ENCODE measurements around the gene HCFC1R1. TPM values are rescaled to one million over a fixed set of nuclear protein-coding genes. Genes with fewer than 3 reads are reported as not detected.
A peak's percentile ranks its signal among the peaks of the same experiment; 100 is the strongest.

The HCFC1R1 gene
- total and polyA plus RNA-seq, 2 of the 8 experiments (the other 6 are each of a cell fraction or from before 2014, with no cell fraction given) = 72.7 to 138 TPM

DNA sequence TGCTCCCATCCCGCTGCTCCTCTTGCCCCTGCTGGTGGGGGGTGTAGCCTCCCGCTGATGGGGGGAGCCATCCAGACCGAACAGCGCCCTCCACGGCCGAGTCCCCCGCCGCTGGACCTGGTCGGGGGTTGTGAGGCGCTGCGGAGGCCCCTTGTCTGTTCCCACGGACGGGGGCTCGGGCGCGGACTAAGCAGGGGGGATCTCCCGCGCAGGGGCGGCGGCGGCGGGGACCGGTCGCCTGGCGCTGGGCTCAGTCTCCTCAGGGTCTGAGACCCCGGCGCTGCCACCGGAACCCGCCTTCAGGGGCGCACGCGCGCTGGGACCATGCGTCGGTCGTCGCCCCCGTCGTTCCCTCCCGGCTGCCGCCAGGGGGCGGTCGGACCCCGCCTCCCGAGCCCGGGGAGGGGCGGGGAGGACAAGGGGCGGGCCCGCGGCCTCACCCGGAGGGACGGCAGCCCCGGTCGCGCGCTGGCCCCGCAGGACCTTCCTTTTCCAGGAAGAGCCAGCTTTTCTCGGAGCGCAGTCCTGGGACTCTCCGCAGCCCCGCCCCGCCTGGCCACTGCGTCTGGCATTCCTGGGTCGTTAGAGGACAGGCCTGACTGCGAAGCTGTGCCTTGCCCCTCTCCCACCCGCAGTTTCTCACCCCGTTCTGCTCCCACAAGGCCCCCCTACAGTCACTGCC, 35.4 kb upstream of the HCFC1R1 start:
- 0% methylated on average over 16 of the region's 67 CpGs; no CpG with 5 or more reads in 1 of the 2 experiments for whole genome bisulfite sequencing, 2 experiments (ENCODE audit: extremely low coverage in 1 of 2, insufficient coverage in 1 of 2, insufficient read length in 1 of 2, insufficient replicate concordance in 2 of 2, low coverage in 1 of 2, low lambda C conversion rate in 2 of 2, missing lambda C conversion rate in 1 of 2)
- Histone ChIP-seq H3K23ac (ENCODE audit: insufficient read length) (no peak overlapping the region), H2AFZ (ENCODE audit: low read length) (0 out of 2 replicates have a peak overlapping the region, but pooled peaks have one; percentile 52), H3K4me1 (replicated peaks in 1 of 4; ENCODE audit: control insufficient read depth in 3 of 4, insufficient read depth in 4 of 4, low read length in 3 of 4) (peaks cover 5 to 19% (median 6%) of the 10 kb centered on the region in 4 experiments; a peak in 6 of 7 replicates), H3K4me3 (ENCODE audit: extremely low read depth in 1 of 4, insufficient read depth in 2 of 4, low read depth in 3 of 4, low read length in 4 of 4) (peak overlapping the region; percentile 39 to 86 (median 67)), H4K91ac (replicated peaks; ENCODE audit: insufficient read length, low read length) (peak overlapping the region; percentile 86), H3K56ac (replicated peaks; ENCODE audit: insufficient read length, low read depth, low read length) (no peak overlapping the region), H2BK20ac (ENCODE audit: low read length) (no peak overlapping the region), H3K79me2 (ENCODE audit: control insufficient read depth in 1 of 2, insufficient read depth in 2 of 2, low read length in 2 of 2) (no peaks in the 10 kb centered on the region), H2BK15ac (ENCODE audit: low read length) (0 out of 2 replicates have a peak overlapping the region, but pooled peaks have one; percentile 95), H3K4me2 (ENCODE audit: insufficient read depth in 1 of 2, low read depth in 2 of 2, low read length in 2 of 2) (peak overlapping the region; percentile 49 to 85; a peak in 3 of 4 replicates), H2BK12ac (ENCODE audit: low read depth, low read length) (peak overlapping the region; percentile 84; the same call in 1 of the 2 replicates), H3K27me3 (replicated peaks in 1 of 4; ENCODE audit: control insufficient read depth in 3 of 4, extremely low read depth in 1 of 4, insufficient read depth in 3 of 4, low read length in 3 of 4) (no peaks in the 10 kb centered on the region; a peak in 1 of 7 replicates), H2BK120ac (replicated peaks; ENCODE audit: low read depth, low read length) (no peak overlapping the region), H3K79me1 (ENCODE audit: low read depth, low read length) (no peaks in the 10 kb centered on the region), H3K4ac (replicated peaks; ENCODE audit: insufficient read length, low read depth, low read length) (no peak overlapping the region), H4K20me1 (replicated peaks in 1 of 2; ENCODE audit: control insufficient read depth in 1 of 2, insufficient read depth in 2 of 2, low read length in 2 of 2) (peaks cover 6 to 7% of the 10 kb centered on the region in 2 experiments), H3K14ac (ENCODE audit: insufficient read length) (no peak overlapping the region), H3K23me2 (ENCODE audit: low read depth, low read length) (peaks cover 6% of the 10 kb centered on the region; the same call in 1 of the 2 replicates), H3K36me3 (ENCODE audit: control insufficient read depth in 2 of 4, insufficient read depth in 4 of 4, low read length in 3 of 4) (no peaks in the 10 kb centered on the region), H2BK5ac (ENCODE audit: low read depth, low read length) (peak overlapping the region; percentile 71; the same call in 1 of the 2 replicates), H3K27ac (ENCODE audit: low read depth, low read length) (no peak overlapping the region), H2AK5ac (ENCODE audit: low read depth, low read length) (no peak overlapping the region), H4K8ac (ENCODE audit: extremely low read depth, insufficient read depth, low read length) (peak overlapping the region; percentile 58; the same call in 1 of the 2 replicates), H4K5ac (ENCODE audit: insufficient read length, low read depth, low read length) (peak overlapping the region; percentile 89), H3K18ac (ENCODE audit: extremely low read depth, low read length) (peak overlapping the region; percentile 78), H3K9ac (replicated peaks in 1 of 4; ENCODE audit: extremely low read depth in 1 of 4, low read depth in 3 of 4, low read length in 3 of 4) (peak overlapping the region in 3 of 4 experiments; percentile 3 to 86 (median 13); a peak in 2 of 7 replicates), H3K9me3 (ENCODE audit: insufficient read depth in 2 of 2, low read depth in 1 of 2, low read length in 1 of 2) (no peaks in the 10 kb centered on the region)
- CTCF ChIA-PET (ENCODE audit: partially characterized antibody) = interaction anchor here (0.5 to 8.3 kb wide), 46 partner anchors 8 to 1089 kb away, joined by 3 to 88 read pairs (median 4); partner anchors contain the start of genes MMP25, ZNF205, ZNF213 and ZSCAN10
- FAIRE-seq = no peak
- POLR2A ChIA-PET (ENCODE audit: partially characterized antibody) = interaction anchor here (0.8 to 12.7 kb wide), 28 partner anchors 9 to 124 kb away, joined by 3 to 140 read pairs (median 5); partner anchors contain the start of genes CLDN6, CLDN9, HCFC1R1 and MMP25
- DNase-seq (ENCODE audit: low read depth in 1 of 2, low spot score in 2 of 2) = peak; percentile 64 to 96
- TF ChIP-seq SUZ12 (IDR thresholded peaks at IDR 0.05; ENCODE audit: low read length) = no peak
- no peak for TF ChIP-seq CHD2 (IDR thresholded peaks at IDR 0.05; ENCODE audit: low read length)
- TF ChIP-seq ZNF274 (IDR thresholded peaks at IDR 0.05; ENCODE audit: borderline replicate concordance, extremely low read depth, low read length) = no peak
- no peak for TF ChIP-seq RXRA (IDR thresholded peaks at IDR 0.05; ENCODE audit: insufficient read depth, low read depth, low read length)
- peak; percentile 71; the same call in 1 of the 2 replicates for TF ChIP-seq GABPA (IDR thresholded peaks at IDR 0.05; ENCODE audit: borderline replicate concordance, insufficient read depth, low read length)
- TF ChIP-seq CREB1 (IDR thresholded peaks at IDR 0.05) = peak; percentile 62; the same call in 1 of the 2 replicates
- 0 out of 2 replicates have a peak, but pooled peaks have one; percentile 71 for TF ChIP-seq GTF2F1 (IDR thresholded peaks at IDR 0.05; ENCODE audit: borderline replicate concordance, low read depth, low read length)
- no peak; the same call in 1 of the 2 replicates for TF ChIP-seq TBP (IDR thresholded peaks at IDR 0.05; ENCODE audit: low read depth, low read length)
- no peak for TF ChIP-seq FOSL1 (IDR thresholded peaks at IDR 0.05; ENCODE audit: insufficient read depth, low read depth, low read length)
- TF ChIP-seq BCL11A (IDR thresholded peaks at IDR 0.05; ENCODE audit: low read depth in 2 of 2, low read length in 2 of 2) = no peak
- no peak for TF ChIP-seq KDM1A (IDR thresholded peaks at IDR 0.05; ENCODE audit: borderline replicate concordance, low read length)
- TF ChIP-seq TEAD4 (IDR thresholded peaks at IDR 0.05; ENCODE audit: low read depth, low read length) = peak; percentile 68

Measured in H1 (cell line).